GM12878 (cell line): Measurements from ENCODE around the gene ZNF350. TPM values are rescaled to one million over a fixed set of nuclear protein-coding genes. Genes with fewer than 3 reads are reported as not detected.
A peak's percentile ranks its signal among the peaks of the same experiment; 100 is the strongest.
"Not testable (repeated sequence)": the region's sequence is repeated elsewhere in the genome, so short reads cannot be mapped to it uniquely, and the experiment has no call there.

ENCODE experiments used
- ATAC-seq: fragments of 200-7000 bp; cut with Tn5 transposase; 3 replicates; pipeline ENCODE4 v1.9.1; 2020; ENCODE audit warnings: mild to moderate bottlenecking, moderate library complexity
- BruUV-seq: library from RNA; stranded (reverse); fragments of 400-500 nt; replicated peaks from 2 replicates; lab custom pipeline; 2021; lab: Mats Ljungman, UMichigan
- CTCF ChIA-PET: fragments of 300-600 bp; sonication (Branson Sonifier 250); formaldehyde crosslinking; extraction: SDS; loops from one replicate; lab custom pipeline; 2021; ENCODE audit warnings: inconsistent platforms; lab: Yijun Ruan, JAX
- POLR2A ChIA-PET: fragments of 350-600 bp; formaldehyde crosslinking; extraction: SDS; loops from one replicate; lab custom pipeline; 2021; ENCODE audit warnings: inconsistent platforms; lab: Charles Lee
- RAD21 ChIA-PET: fragments of 300-600 bp; sonication (Branson Sonifier 250); formaldehyde crosslinking; loops from one replicate; lab custom pipeline; 2023; ENCODE audit warnings: antibody characterized with exemption; ENCODE audit not compliant: unreplicated experiment; lab: Charles Lee
- SMC1A ChIA-PET: fragments of 300-600 bp; sonication (Branson Sonifier 250); formaldehyde crosslinking; loops from one replicate; lab custom pipeline; 2023; ENCODE audit not compliant: unreplicated experiment, uncharacterized antibody; lab: Charles Lee
- DNase-seq: peaks from one replicate; pipeline ENCODE4 v3.0.0-alpha.2; 2011; ENCODE audit warnings: low read depth, low spot score
- FAIRE-seq: peaks from 3 replicates; lab custom pipeline; 2011; peaks lifted over from hg19 to GRCh38; lab: Jason Lieb, UNC
- H2AFZ ChIP-seq: 2 replicates; pipeline ENCODE4 v1.6.0; 2011; ENCODE audit warnings: low read depth, low read length, control low read depth; ENCODE audit not compliant: control insufficient read depth
- H3K27ac ChIP-seq: 2 replicates; pipeline ENCODE4 v1.5.1; 2011; ENCODE audit warnings: control low read depth; ENCODE audit not compliant: control insufficient read depth, insufficient read depth
- H3K27me3 ChIP-seq, 2 experiments: replicated peaks in 1 of 2; 2 replicates each; pipeline versions ENCODE4 v1.6.0 to v1.6.1; 2011; ENCODE audit warnings: low read length in 1 of 2; ENCODE audit not compliant: control insufficient read depth in 2 of 2, insufficient read depth in 2 of 2
- H3K36me3 ChIP-seq, 2 experiments: 2 replicates each; pipeline ENCODE4 v1.5.1; 2011; ENCODE audit warnings: low read length in 1 of 2; ENCODE audit not compliant: control insufficient read depth in 2 of 2, insufficient read depth in 2 of 2
- H3K4me1 ChIP-seq: 2 replicates; pipeline ENCODE4 v1.6.1; 2011; ENCODE audit warnings: mild to moderate bottlenecking, low read length, moderate library complexity, mixed read lengths; ENCODE audit not compliant: control insufficient read depth, insufficient read depth
- H3K4me2 ChIP-seq: 2 replicates; pipeline ENCODE4 v1.6.0; 2011; ENCODE audit warnings: control low read depth; ENCODE audit not compliant: control insufficient read depth, insufficient read depth
- H3K4me3 ChIP-seq: fragments of 200-600 bp; sonication (generic); 2 replicates; pipeline ENCODE4 v1.5.1; 2016
- H3K79me2 ChIP-seq: 2 replicates; pipeline ENCODE4 v1.6.0; 2011; ENCODE audit warnings: low read length; ENCODE audit not compliant: control insufficient read depth, insufficient read depth
- H3K9ac ChIP-seq: 2 replicates; pipeline ENCODE4 v1.8.0; 2011; ENCODE audit warnings: low read length, control low read depth, mixed read lengths; ENCODE audit not compliant: control insufficient read depth, insufficient read depth
- H3K9me3 ChIP-seq: replicated peaks from 3 replicates; pipeline ENCODE4 v1.5.1; 2011; ENCODE audit warnings: mild to moderate bottlenecking, low read length; ENCODE audit not compliant: control insufficient read depth, insufficient read depth
- H4K20me1 ChIP-seq: 2 replicates; pipeline ENCODE4 v1.6.0; 2011; ENCODE audit not compliant: control insufficient read depth, insufficient read depth
- CHD2 ChIP-seq: IDR thresholded peaks from 2 replicates; pipeline ENCODE4 v1.6.1; 2011; ENCODE audit warnings: low read depth, low read length, improper control_type of control experiment, borderline replicate concordance
- MTA3 ChIP-seq: IDR thresholded peaks from 2 replicates; pipeline ENCODE4 v1.6.1; 2012; ENCODE audit warnings: low read length, inconsistent platforms, borderline replicate concordance
- POLR2AphosphoS2 ChIP-seq: IDR thresholded peaks from 2 replicates; pipeline ENCODE4 v1.6.1; 2011; ENCODE audit warnings: low read depth, mild to moderate bottlenecking, low read length, improper control_type of control experiment, moderate library complexity
- TARDBP ChIP-seq: IDR thresholded peaks from 2 replicates; pipeline ENCODE4 v1.6.1; 2016; ENCODE audit warnings: borderline replicate concordance
- ZBED1 ChIP-seq: IDR thresholded peaks from 2 replicates; pipeline ENCODE4 v1.6.1; 2016; ENCODE audit warnings: borderline replicate concordance
- WGBS: methylation state at CpG from one replicate; pipeline ENCODE4 v1.1.6; 2016; ENCODE audit warnings: low lambda C conversion rate; ENCODE audit not compliant: insufficient replicate concordance, insufficient coverage; ENCODE audit errors: missing lambda C conversion rate; 5-methylcytosine and 5-hydroxymethylcytosine counted together
- in situ Hi-C: fragments of 300-500 bp; cut with MboI; formaldehyde crosslinking; loops from 9 replicates; pipeline ENCODE4 v1.14.3; 2018; ENCODE audit warnings: mixed read lengths
- intact Hi-C: fragments of 100-400 bp; cut with micrococcal nuclease; formaldehyde crosslinking; loops from one replicate; pipeline ENCODE4 v1.14.2; 2022; ENCODE audit not compliant: unreplicated experiment
- polyA plus RNA-seq, 11 experiments: library from polyadenylated mRNA; depleted of rRNA in 4 of 11; unstranded in 6 of 11; stranded (reverse) in 5 of 11; fragments of >200 nt; fragmentation: Nextera tagmentation in 4 of 11; fragmentation: Illumina TruSeq in 1 of 11; extraction: Ambion mirVana in 4 of 11; extraction: Trizol in 1 of 11; gene quantifications; 1 replicate in 1 of 11; 2 replicates in 10 of 11; pipeline versions ENCODE4 v1.2.1 to v1.2.3, GENCODE V29; 2011 to 2016; ENCODE audit warnings: inconsistent platforms in 2 of 11, missing spikeins in 2 of 11, low read depth in 1 of 11
- total RNA-seq, 4 experiments: library from RNA; depleted of rRNA in 3 of 4; stranded (reverse); fragments of >200 nt in 3 of 4; fragmentation: Illumina TruSeq in 1 of 4; extraction: Trizol in 1 of 4; gene quantifications; 2 replicates each; pipeline versions ENCODE4 v1.2.1 to v1.2.3, GENCODE V29; 2013 to 2021
- TF ChIP-seq, protein P1 (sequence below): fragments of 450-650 bp; formaldehyde crosslinking; IDR thresholded peaks from 2 replicates; pipeline ENCODE4 v1.4.0; 2022; ENCODE audit warnings: mild to moderate bottlenecking, moderate library complexity
- TF ChIP-seq, protein P2 (sequence below): fragments of 450-650 bp; IDR thresholded peaks from 2 replicates; pipeline ENCODE4 v1.6.1; 2016; ENCODE audit warnings: mild to moderate bottlenecking

ZNF350 gene
- total and polyA plus RNA-seq, 10 of the 15 experiments (the other 5 are each of a cell fraction or from before 2014, with no cell fraction given) = 6.4 to 11.8 (median 10.0) TPM

DNA sequence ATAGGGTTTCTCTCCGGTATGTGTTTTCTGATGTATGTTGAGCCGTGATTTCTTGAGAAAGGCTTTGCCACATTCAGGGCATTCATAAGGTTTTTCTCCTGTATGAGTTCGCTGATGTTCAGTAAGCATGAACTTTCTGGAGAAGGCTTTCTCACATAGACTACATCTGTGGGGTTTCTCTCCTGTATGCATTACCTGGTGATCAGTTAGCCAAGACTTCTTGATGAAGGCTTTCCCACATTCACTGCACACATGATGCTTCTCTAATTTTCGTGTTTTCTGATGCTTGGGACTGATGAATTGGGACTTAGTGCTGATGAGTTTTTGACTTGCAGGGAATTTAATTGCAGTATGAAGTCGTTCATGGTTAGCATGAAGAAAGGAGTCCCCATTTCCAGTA, 21.1 kb downstream of the ZNF350 start:
- intact Hi-C loops = no loop called here
- RAD21 ChIA-PET = no interaction called here
- TF ChIP-seq, protein P1, sequence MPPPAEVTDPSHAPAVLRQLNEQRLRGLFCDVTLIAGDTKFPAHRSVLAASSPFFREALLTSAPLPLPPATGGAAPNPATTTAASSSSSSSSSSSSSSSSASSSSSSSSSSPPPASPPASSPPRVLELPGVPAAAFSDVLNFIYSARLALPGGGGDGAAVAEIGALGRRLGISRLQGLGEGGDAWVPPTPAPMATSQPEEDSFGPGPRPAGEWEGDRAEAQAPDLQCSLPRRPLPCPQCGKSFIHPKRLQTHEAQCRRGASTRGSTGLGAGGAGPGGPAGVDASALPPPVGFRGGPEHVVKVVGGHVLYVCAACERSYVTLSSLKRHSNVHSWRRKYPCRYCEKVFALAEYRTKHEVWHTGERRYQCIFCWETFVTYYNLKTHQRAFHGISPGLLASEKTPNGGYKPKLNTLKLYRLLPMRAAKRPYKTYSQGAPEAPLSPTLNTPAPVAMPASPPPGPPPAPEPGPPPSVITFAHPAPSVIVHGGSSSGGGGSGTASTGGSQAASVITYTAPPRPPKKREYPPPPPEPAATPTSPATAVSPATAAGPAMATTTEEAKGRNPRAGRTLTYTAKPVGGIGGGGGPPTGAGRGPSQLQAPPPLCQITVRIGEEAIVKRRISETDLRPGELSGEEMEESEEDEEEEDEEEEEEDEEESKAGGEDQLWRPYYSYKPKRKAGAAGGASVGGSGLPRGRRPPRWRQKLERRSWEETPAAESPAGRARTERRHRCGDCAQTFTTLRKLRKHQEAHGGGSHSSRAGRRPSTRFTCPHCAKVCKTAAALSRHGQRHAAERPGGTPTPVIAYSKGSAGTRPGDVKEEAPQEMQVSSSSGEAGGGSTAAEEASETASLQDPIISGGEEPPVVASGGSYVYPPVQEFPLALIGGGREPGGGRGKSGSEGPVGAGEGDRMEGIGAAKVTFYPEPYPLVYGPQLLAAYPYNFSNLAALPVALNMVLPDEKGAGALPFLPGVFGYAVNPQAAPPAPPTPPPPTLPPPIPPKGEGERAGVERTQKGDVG (CRISPR knock-in tag) = no peak
- TF ChIP-seq MTA3 (no peak), POLR2AphosphoS2 (no peak), ZBED1 (no peak), TARDBP (no peak), CHD2 (no peak)
- TF ChIP-seq, protein P2, sequence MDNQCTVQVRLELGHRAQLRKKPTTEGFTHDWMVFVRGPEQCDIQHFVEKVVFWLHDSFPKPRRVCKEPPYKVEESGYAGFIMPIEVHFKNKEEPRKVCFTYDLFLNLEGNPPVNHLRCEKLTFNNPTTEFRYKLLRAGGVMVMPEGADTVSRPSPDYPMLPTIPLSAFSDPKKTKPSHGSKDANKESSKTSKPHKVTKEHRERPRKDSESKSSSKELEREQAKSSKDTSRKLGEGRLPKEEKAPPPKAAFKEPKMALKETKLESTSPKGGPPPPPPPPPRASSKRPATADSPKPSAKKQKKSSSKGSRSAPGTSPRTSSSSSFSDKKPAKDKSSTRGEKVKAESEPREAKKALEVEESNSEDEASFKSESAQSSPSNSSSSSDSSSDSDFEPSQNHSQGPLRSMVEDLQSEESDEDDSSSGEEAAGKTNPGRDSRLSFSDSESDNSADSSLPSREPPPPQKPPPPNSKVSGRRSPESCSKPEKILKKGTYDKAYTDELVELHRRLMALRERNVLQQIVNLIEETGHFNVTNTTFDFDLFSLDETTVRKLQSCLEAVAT = no peak
- TF ChIP-seq, all 136 proteins: peak for 0
- in situ Hi-C loops = no loop called here
- SMC1A ChIA-PET = no interaction called here
- Histone ChIP-seq H3K9me3 (peaks cover 33% of the 10 kb centered on the region), H3K9ac (no peak overlapping the region), H3K27ac (no peak overlapping the region), H3K36me3 (peaks cover 14 to 37% of the 10 kb centered on the region in 2 experiments), H3K4me3 (no peak overlapping the region), H3K4me1 (no peaks in the 10 kb centered on the region), H4K20me1 (no peaks in the 10 kb centered on the region), H3K4me2 (no peak overlapping the region), H3K79me2 (no peaks in the 10 kb centered on the region), H3K27me3 (no peaks in the 10 kb centered on the region), H2AFZ (no peak overlapping the region)
- DNase-seq (no peak), ATAC-seq (no peak), FAIRE-seq (no peak)
- POLR2A ChIA-PET = no interaction called here
- CTCF ChIA-PET = interaction anchor here (0.5 kb wide), 1 partner anchor 282 kb away, joined by 3 read pairs; no protein-coding TSS in a partner anchor
- BruUV-seq = TSS peak; percentile 37
- 95% methylated on average over 5 of the region's 5 CpGs for WGBS

DNA sequence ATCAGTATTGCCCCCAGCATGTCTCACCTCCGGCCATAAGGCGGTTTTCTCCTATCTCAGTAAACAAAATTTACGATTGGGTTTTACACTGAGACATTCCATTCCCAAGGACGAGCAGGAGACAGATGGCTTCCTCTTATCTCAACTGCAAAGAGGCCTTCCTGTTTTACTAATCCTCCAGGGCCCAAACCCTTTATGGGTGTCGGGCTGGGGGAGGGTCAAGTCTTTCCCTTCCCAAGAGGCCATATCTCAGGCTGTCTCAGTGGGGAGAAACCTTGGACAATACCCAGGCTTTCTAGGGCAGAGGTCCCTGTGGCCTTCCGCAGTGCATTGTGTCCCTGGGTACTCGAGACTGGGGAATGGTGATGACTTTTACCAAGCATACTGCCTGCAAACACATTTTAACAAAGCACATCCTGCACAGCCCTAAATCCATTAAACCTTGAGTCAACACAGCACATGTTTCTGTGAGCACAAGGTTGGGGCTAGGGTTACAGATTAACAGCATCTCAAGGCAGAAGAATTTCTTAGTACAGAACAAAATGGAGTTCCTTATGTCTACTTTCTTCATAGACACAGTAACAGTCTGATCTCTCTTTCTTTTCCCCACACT, 25.9 kb downstream of the ZNF350 start:
- SMC1A ChIA-PET, H3K79me2 ChIP-seq, H3K9ac ChIP-seq, H3K4me3 ChIP-seq, intact Hi-C loops, ATAC-seq, DNase-seq, H3K4me1 ChIP-seq, POLR2A ChIA-PET, H2AFZ ChIP-seq, CTCF ChIA-PET, RAD21 ChIA-PET, H3K4me2 ChIP-seq, in situ Hi-C loops, H3K27me3 ChIP-seq, BruUV-seq, FAIRE-seq, H3K27ac ChIP-seq, H4K20me1 ChIP-seq: not testable (repeated sequence)
- Histone ChIP-seq H3K9me3 (peaks cover 12% of the 10 kb centered on the region), H3K36me3 (peaks cover 6 to 12% of the 10 kb centered on the region in 2 experiments; a peak in 3 of 4 replicates)
- 59% methylated on average over 7 of the region's 7 CpGs for WGBS
